K562 (cell line): ENCODE results near the gene ZNF584. TPM values are rescaled to one million over a fixed set of nuclear protein-coding genes. Genes with fewer than 3 reads are reported as not detected.

ENCODE experiments used
- ATAC-seq: fragments of 200-7000 bp; cut with Tn5 transposase; 3 replicates; pipeline ENCODE4 v1.9.1; 2020; ENCODE audit warnings: moderate library complexity
- BruUV-seq: library from RNA; stranded (reverse); fragments of 400-500 nt; replicated peaks from 2 replicates; lab custom pipeline; 2021; lab: Mats Ljungman, UMichigan
- CTCF ChIA-PET: fragments of 300-600 bp; formaldehyde crosslinking; extraction: SDS; loops from one replicate; lab custom pipeline; 2021; ENCODE audit warnings: low intra/inter-chr PET ratio; lab: Yijun Ruan, JAX
- POLR2A ChIA-PET: fragments of 300-600, 350-650 bp; sonication (Branson Sonifier 250); formaldehyde crosslinking; extraction: SDS; loops from one replicate; lab custom pipeline; 2021; ENCODE audit warnings: antibody characterized with exemption, inconsistent platforms; lab: Yijun Ruan, JAX
- DNase-seq, 4 experiments: peaks; one replicate each; pipeline versions ENCODE4 v3.0.0 to v3.0.0-alpha.2; 2011 to 2018; ENCODE audit warnings: low spot score in 3 of 4, mixed read lengths in 3 of 4; ENCODE audit errors: extremely low read depth in 1 of 4
- FAIRE-seq: peaks from 2 replicates; lab custom pipeline; 2011; peaks lifted over from hg19 to GRCh38; lab: Jason Lieb, UNC
- H2AFZ ChIP-seq: 2 replicates; pipeline ENCODE4 v1.6.0; 2011; ENCODE audit warnings: low read depth, low read length, control low read depth, inconsistent platforms
- H3K27ac ChIP-seq: fragments of 200-600 bp; 3 replicates; pipeline ENCODE4 v1.8.0; 2011; ENCODE audit warnings: low read depth, mild to moderate bottlenecking, control low read depth, inconsistent platforms, low read length, moderate library complexity, mixed read lengths; ENCODE audit errors: extremely low read depth
- H3K27me3 ChIP-seq, 2 experiments: fragments of 300-600 bp in 1 of 2; 2 replicates in 1 of 2; 3 replicates in 1 of 2; pipeline versions ENCODE4 v1.6.0 to v1.8.0; 2011; ENCODE audit warnings: inconsistent platforms in 2 of 2, low read length in 2 of 2, mild to moderate bottlenecking in 1 of 2, mixed read lengths in 1 of 2, moderate library complexity in 1 of 2; ENCODE audit not compliant: control insufficient read depth in 2 of 2, insufficient read depth in 2 of 2
- H3K36me3 ChIP-seq: fragments of 300-600 bp; 3 replicates; pipeline ENCODE4 v1.8.0; 2011; ENCODE audit warnings: mild to moderate bottlenecking, low read length, inconsistent platforms; ENCODE audit not compliant: control insufficient read depth, insufficient read depth
- H3K4me1 ChIP-seq, 2 experiments: fragments of 200-600 bp in 1 of 2; replicated peaks in 1 of 2; 2 replicates in 1 of 2; 3 replicates in 1 of 2; pipeline versions ENCODE4 v1.5.1 to v1.8.0; 2011; ENCODE audit warnings: inconsistent platforms in 2 of 2, low read length in 2 of 2, mild to moderate bottlenecking in 1 of 2, mixed read lengths in 1 of 2, moderate library complexity in 1 of 2; ENCODE audit not compliant: control insufficient read depth in 2 of 2, insufficient read depth in 2 of 2
- H3K4me2 ChIP-seq: 2 replicates; pipeline ENCODE4 v1.6.1; 2011; ENCODE audit warnings: low read length, control low read depth, inconsistent platforms, mixed read lengths; ENCODE audit not compliant: insufficient read depth
- H3K4me3 ChIP-seq: fragments of 200-600 bp; sonication (generic), shearing (Covaris generic); 2 replicates; pipeline ENCODE4 v1.5.1; 2016; ENCODE audit warnings: control low read depth, inconsistent platforms
- H3K79me2 ChIP-seq: fragments of 200-600 bp; 3 replicates; pipeline ENCODE4 v1.8.0; 2011; ENCODE audit warnings: low read length, inconsistent platforms; ENCODE audit not compliant: control insufficient read depth, insufficient read depth
- H3K9ac ChIP-seq, 2 experiments: 2 replicates each; pipeline versions ENCODE4 v1.6.0 to v1.6.1; 2011; ENCODE audit warnings: low read depth in 2 of 2, low read length in 2 of 2, control low read depth in 1 of 2, inconsistent platforms in 1 of 2, mild to moderate bottlenecking in 1 of 2, mixed read lengths in 1 of 2; ENCODE audit not compliant: insufficient read depth in 1 of 2
- H3K9me1 ChIP-seq: one replicate; pipeline ENCODE4 v1.6.0; 2011; ENCODE audit warnings: inconsistent platforms, mild to moderate bottlenecking, low read length, moderate library complexity; ENCODE audit not compliant: control insufficient read depth, insufficient read depth
- H3K9me3 ChIP-seq: replicated peaks from 2 replicates; pipeline ENCODE4 v1.5.1; 2011; ENCODE audit warnings: low read depth, low read length, inconsistent platforms; ENCODE audit not compliant: control insufficient read depth, insufficient read depth
- H4K20me1 ChIP-seq: replicated peaks from 2 replicates; pipeline ENCODE4 v1.6.1; 2011; ENCODE audit warnings: low read length, inconsistent platforms, mixed read lengths; ENCODE audit not compliant: control insufficient read depth, insufficient read depth
- CAMTA2 ChIP-seq: fragments of 250-450 bp; sonication (Bioruptor Pico); conservative IDR thresholded peaks from 2 replicates; pipeline ENCODE4 v1.5.1; 2022
- CBX1 ChIP-seq: sonication (generic); IDR thresholded peaks from 2 replicates; pipeline ENCODE4 v1.6.1; 2016; ENCODE audit warnings: antibody characterized with exemption, low read depth, mild to moderate bottlenecking
- CBX3 ChIP-seq, 2 experiments: IDR thresholded peaks; 1 replicate in 1 of 2; 2 replicates in 1 of 2; pipeline ENCODE4 v1.6.1; 2012; ENCODE audit warnings: inconsistent platforms in 2 of 2, low read length in 2 of 2, borderline replicate concordance in 1 of 2, control low read depth in 1 of 2
- DPF2 ChIP-seq: fragments of 450-650 bp; IDR thresholded peaks from 2 replicates; pipeline ENCODE4 v1.6.1; 2016
- ELF1 ChIP-seq: fragments of 200-800 bp; sonication (Bioruptor generic); IDR thresholded peaks from 2 replicates; pipeline ENCODE4 v1.6.1; 2016; ENCODE audit warnings: missing genetic modification characterization, missing compliant biosample characterization
- MEF2A ChIP-seq: IDR thresholded peaks from 2 replicates; pipeline ENCODE4 v1.6.1; 2011; ENCODE audit warnings: low read depth, mild to moderate bottlenecking, low read length, moderate library complexity; ENCODE audit not compliant: control insufficient read depth
- PHF21A ChIP-seq: fragments of 450-650 bp; IDR thresholded peaks from 2 replicates; pipeline ENCODE4 v1.6.1; 2017; ENCODE audit warnings: low read depth, borderline replicate concordance
- POLR2G ChIP-seq: fragments of 200-400 bp; formaldehyde crosslinking; IDR thresholded peaks from 2 replicates; pipeline ENCODE4 v1.6.1; 2017; ENCODE audit warnings: low read depth, mild to moderate bottlenecking, antibody characterized with exemption, low read length, moderate library complexity
- RAD51 ChIP-seq: fragments of 450-650 bp; IDR thresholded peaks from 2 replicates; pipeline ENCODE4 v1.7.1; 2016; ENCODE audit warnings: low read depth, mild to moderate bottlenecking, borderline replicate concordance
- SPI1 ChIP-seq: IDR thresholded peaks from 2 replicates; pipeline ENCODE4 v1.6.1; 2011; ENCODE audit warnings: low read depth, low read length, control low read depth, borderline replicate concordance
- THRAP3 ChIP-seq: fragments of 450-650 bp; IDR thresholded peaks from 2 replicates; pipeline ENCODE4 v1.6.1; 2016; ENCODE audit warnings: mild to moderate bottlenecking, inconsistent platforms, borderline replicate concordance
- ZNF561 ChIP-seq: fragments of 450-650 bp; formaldehyde crosslinking; conservative IDR thresholded peaks from 2 replicates; pipeline ENCODE4 v1.4.0; 2020; ENCODE audit warnings: mild to moderate bottlenecking, moderate library complexity
- WGBS: fragments of 100-300 bp; shearing (Covaris generic); methylation state at CpG from one replicate; pipeline ENCODE4 v1.1.6; 2016; ENCODE audit warnings: low coverage, mixed read lengths; ENCODE audit not compliant: insufficient coverage; ENCODE audit errors: missing lambda C conversion rate; 5-methylcytosine and 5-hydroxymethylcytosine counted together
- in situ Hi-C: fragments of 300-500 bp; cut with MboI; formaldehyde crosslinking; loops from 4 replicates; pipeline ENCODE4 v1.15.0; 2018; ENCODE audit warnings: inconsistent platforms, mixed read lengths
- intact Hi-C: fragments of 100-400 bp; cut with micrococcal nuclease; formaldehyde crosslinking; loops from 2 replicates; pipeline ENCODE4 v1.14.2; 2022
- polyA plus RNA-seq, 8 experiments: library from polyadenylated mRNA; depleted of rRNA in 4 of 8; stranded (reverse) in 5 of 8; unstranded in 3 of 8; fragments of >200 nt; fragmentation: Nextera tagmentation in 2 of 8; fragmentation: Illumina TruSeq in 1 of 8; extraction: Ambion mirVana in 2 of 8; extraction: Trizol in 1 of 8; gene quantifications; 2 replicates each; pipeline versions ENCODE4 v1.2.1 to v1.2.3, GENCODE V29; 2011 to 2014; ENCODE audit warnings: inconsistent platforms in 1 of 8, missing spikeins in 1 of 8
- total RNA-seq, 7 experiments: library from RNA; depleted of rRNA in 6 of 7; stranded (reverse); fragments of >200 nt in 6 of 7; fragmentation: Illumina TruSeq in 2 of 7; extraction: Trizol in 2 of 7; gene quantifications; 2 replicates each; pipeline versions ENCODE4 v1.2.1 to v1.2.3, GENCODE V29; 2011 to 2021; ENCODE audit warnings: low replicate concordance in 1 of 7
- TF ChIP-seq, protein P1 (sequence below), 2 experiments: fragments of 450-650 bp in 1 of 2; sonication (generic) in 1 of 2; formaldehyde crosslinking; conservative IDR thresholded peaks; 2 replicates each; pipeline versions ENCODE4 v1.4.0 to v1.8.1; 2020 to 2022; ENCODE audit warnings: mild to moderate bottlenecking in 1 of 2, missing genetic modification reagents in 1 of 2
- TF ChIP-seq, protein P2 (sequence below), 2 experiments: IDR thresholded peaks; 2 replicates each; pipeline ENCODE4 v1.6.1; 2011; ENCODE audit warnings: borderline replicate concordance in 1 of 2, control low read depth in 1 of 2, low read depth in 1 of 2, low read length in 1 of 2, mild to moderate bottlenecking in 1 of 2, mixed read lengths in 1 of 2, moderate library complexity in 1 of 2; ENCODE audit not compliant: insufficient read depth in 1 of 2, insufficient read length in 1 of 2, poor library complexity in 1 of 2, severe bottlenecking in 1 of 2; ENCODE audit errors: extremely low read depth in 1 of 2

Gene ZNF584
- total and polyA plus RNA-seq, 9 of the 15 experiments (the other 6 are each of a cell fraction or from before 2014, with no cell fraction given) = 5.8 to 43.4 (median 24.6) TPM

GRCh38 chr19:58380662-58381459 lies 27.6 kb upstream of the ZNF584 start, which contains the start of gene ZNF837 (continued):
- TF ChIP-seq, protein P1, sequence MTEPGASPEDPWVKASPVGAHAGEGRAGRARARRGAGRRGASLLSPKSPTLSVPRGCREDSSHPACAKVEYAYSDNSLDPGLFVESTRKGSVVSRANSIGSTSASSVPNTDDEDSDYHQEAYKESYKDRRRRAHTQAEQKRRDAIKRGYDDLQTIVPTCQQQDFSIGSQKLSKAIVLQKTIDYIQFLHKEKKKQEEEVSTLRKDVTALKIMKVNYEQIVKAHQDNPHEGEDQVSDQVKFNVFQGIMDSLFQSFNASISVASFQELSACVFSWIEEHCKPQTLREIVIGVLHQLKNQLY (CRISPR knock-in tag; conservative IDR thresholded peaks at IDR 0.05) = no peak
- TF ChIP-seq MEF2A (no peak), POLR2G (peak; percentile 97)

DNA sequence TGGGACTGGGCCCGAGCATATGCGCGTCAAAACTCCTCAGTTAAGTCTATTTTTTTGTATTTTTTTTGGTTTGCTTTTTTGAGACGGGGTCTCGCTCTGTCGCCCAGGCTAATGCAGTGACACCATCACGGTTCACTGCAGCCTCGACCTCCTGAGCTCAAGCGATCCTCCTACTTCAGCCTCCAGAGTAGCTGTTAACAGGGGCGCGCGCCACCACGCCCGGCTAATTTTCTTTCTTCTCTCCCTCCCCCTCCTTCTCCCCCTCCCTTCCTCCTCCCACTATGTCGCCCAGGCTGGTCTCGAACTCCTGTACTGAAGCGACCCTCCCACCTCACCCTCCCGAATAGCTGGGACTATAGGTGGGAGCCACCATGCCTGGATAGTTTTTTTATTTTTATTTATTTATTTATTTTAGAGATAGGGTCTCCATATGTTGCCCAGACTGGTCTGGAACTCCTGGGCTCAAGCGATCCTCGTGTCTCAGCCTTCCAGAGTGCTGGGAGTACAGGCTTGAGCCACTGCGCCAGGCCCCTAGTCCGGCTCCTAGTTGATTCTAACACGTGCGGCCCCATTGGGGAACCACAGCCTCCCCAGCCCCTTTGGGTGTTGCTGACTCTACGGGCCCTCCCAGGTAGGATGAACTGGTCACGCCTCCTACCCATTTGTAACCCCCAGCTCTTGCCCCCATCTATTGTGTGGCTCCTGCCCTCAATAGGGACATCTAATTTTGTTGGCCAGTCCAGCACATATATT lies 26.8 kb upstream of the ZNF584 start:
- in situ Hi-C loops (no loop called here), intact Hi-C loops (loop anchor here (1.0 to 2.0 kb wide), 2 partner anchors 19 to 54 kb away; partner anchors contain the start of gene ZNF497)
- Histone ChIP-seq H3K27ac (peak overlapping the region; percentile 80), H3K9ac (peak overlapping the region; percentile 77 to 93), H3K79me2 (peaks cover 30% of the 10 kb centered on the region), H3K4me2 (peak overlapping the region; percentile 99), H3K36me3 (no peaks in the 10 kb centered on the region), H4K20me1 (no peaks in the 10 kb centered on the region), H3K4me3 (peak overlapping the region; percentile 61), H3K27me3 (no peaks in the 10 kb centered on the region), H3K4me1 (peaks cover 20 to 54% of the 10 kb centered on the region in 2 experiments), H3K9me3 (no peaks in the 10 kb centered on the region), H2AFZ (peak overlapping the region; percentile 34), H3K9me1 (no peaks in the 10 kb centered on the region)
- ChIA-PET POLR2A (interaction anchor here (1.7 kb wide), 1 partner anchor 137 kb away, joined by 3 read pairs; no protein-coding TSS in a partner anchor), CTCF (no interaction called here)
- no peak for ATAC-seq
- 8% methylated on average over 23 of the region's 26 CpGs for WGBS
- FAIRE-seq = no peak
- BruUV-seq = TSS peak; percentile 45
- DNase-seq = no peak
- no peak for TF ChIP-seq CBX3 (IDR thresholded peaks at IDR 0.05; ENCODE audit: borderline replicate concordance in 1 of 2, low read length in 2 of 2)
- TF ChIP-seq, protein P2, sequence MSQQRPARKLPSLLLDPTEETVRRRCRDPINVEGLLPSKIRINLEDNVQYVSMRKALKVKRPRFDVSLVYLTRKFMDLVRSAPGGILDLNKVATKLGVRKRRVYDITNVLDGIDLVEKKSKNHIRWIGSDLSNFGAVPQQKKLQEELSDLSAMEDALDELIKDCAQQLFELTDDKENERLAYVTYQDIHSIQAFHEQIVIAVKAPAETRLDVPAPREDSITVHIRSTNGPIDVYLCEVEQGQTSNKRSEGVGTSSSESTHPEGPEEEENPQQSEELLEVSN (IDR thresholded peaks at IDR 0.05; ENCODE audit: borderline replicate concordance in 1 of 2, extremely low read depth in 1 of 2, insufficient read depth in 1 of 2, insufficient read length in 1 of 2, low read depth in 1 of 2, low read length in 1 of 2, poor library complexity in 1 of 2, severe bottlenecking in 1 of 2) = peak in 1 of 2 experiments; percentile 1
- no peak for TF ChIP-seq CBX1
- 0 out of 2 replicates have a peak, but pooled peaks have one; percentile 73 for TF ChIP-seq CAMTA2 (CRISPR knock-in tag)
- no peak for TF ChIP-seq THRAP3
- no peak for TF ChIP-seq ZNF561
- TF ChIP-seq RAD51 = no peak
- TF ChIP-seq ELF1 (tag) = no peak
- TF ChIP-seq SPI1 = no peak
- TF ChIP-seq DPF2 = peak; percentile 58
- no peak for TF ChIP-seq PHF21A
